Brain microvascular endothelial cell (primary cell): ENCODE data around the gene MACROD2.

Experiments
- DNase-seq: peaks from one replicate; pipeline ENCODE4 v3.0.0-alpha.2; 2020
- H3K27ac ChIP-seq: fragments of 250-450 bp; sonication (Bioruptor Pico); 2 replicates; pipeline ENCODE4 v1.5.1; 2020; ENCODE audit warnings: mild to moderate bottlenecking, moderate library complexity
- H3K27me3 ChIP-seq: fragments of 250-450 bp; sonication (Bioruptor Pico); replicated peaks from 2 replicates; pipeline ENCODE4 v1.5.1; 2020; ENCODE audit warnings: mild to moderate bottlenecking
- H3K36me3 ChIP-seq: fragments of 250-450 bp; sonication (Bioruptor Pico); replicated peaks from 2 replicates; pipeline ENCODE4 v1.5.1; 2020; ENCODE audit warnings: mild to moderate bottlenecking
- H3K4me3 ChIP-seq: 2 replicates; pipeline ENCODE4 v1.5.1; 2011; ENCODE audit warnings: low read depth, mild to moderate bottlenecking, control low read depth, low read length, moderate library complexity
- CTCF ChIP-seq: IDR thresholded peaks from 2 replicates; pipeline ENCODE4 v1.5.1; 2011; ENCODE audit warnings: low read depth, mild to moderate bottlenecking, moderate library complexity, low read length, control low read depth, inconsistent platforms; ENCODE audit errors: missing control alignments
- in situ Hi-C: cut with HindIII; loops from 2 replicates; pipeline ENCODE4 v1.10.0; 2017; ENCODE audit warnings: low sequenced_read_pairs, low pct_ligation_motif_present

The MACROD2 gene

DNA sequence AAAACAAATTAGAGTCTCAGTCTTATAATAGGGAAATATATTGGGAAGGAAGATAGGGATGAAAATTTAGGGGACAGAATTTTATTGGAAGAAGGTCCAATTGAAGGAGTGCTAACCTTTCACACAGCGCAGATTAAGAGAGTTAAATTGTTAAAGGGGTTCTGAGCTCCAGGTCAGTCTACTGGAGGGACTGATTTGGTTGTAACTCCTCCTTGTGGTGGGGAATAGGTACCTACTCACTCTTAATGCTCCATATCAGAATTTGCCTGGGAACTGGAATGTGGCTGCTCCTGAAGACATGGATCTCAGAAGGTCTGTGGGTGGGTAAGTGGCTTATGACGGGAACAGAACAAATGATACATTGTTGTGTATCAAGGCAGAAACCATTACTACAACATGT, 198.6 kb downstream of the MACROD2 start:
- TF ChIP-seq CTCF: peak; percentile 47
- Histone ChIP-seq H3K36me3 (no peaks in the 10 kb centered on the region), H3K27ac (no peak overlapping the region), H3K27me3 (no peaks in the 10 kb centered on the region), H3K4me3 (no peak overlapping the region)
- in situ Hi-C loops: no loop called here
- DNase-seq: no peak

- Histone ChIP-seq H3K27me3 (no peaks in the 10 kb centered on the region), H3K27ac (no peak overlapping the region), H3K36me3 (no peaks in the 10 kb centered on the region), H3K4me3 (no peak overlapping the region)
- no peak for TF ChIP-seq CTCF
- peak; percentile 26 for DNase-seq
- in situ Hi-C loops: no loop called here
Measured at GRCh38 chr20:14197097-14197496, 201.8 kb downstream of the MACROD2 start.

DNA sequence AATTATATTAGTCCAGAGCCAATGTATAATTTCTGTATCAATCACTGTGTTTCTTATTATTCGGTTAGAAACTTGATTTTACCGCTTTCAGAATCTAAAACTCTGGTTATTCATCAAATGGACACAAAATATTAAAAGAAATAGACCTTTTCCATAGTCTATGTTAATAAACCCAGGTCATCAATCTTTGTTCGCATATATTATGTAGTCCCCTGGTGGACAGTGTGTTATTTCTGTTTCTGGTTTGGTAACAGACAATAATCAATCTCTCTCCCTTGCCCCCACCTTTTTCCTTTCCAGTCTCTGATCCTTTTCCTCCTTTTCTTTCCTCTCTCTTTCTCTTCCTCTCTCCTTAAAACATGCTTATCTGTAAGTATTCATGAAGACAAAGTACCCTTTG, 203.1 kb downstream of the MACROD2 start:
- DNase-seq: no peak
- in situ Hi-C loops: no loop called here
- no peak for TF ChIP-seq CTCF
- Histone ChIP-seq H3K4me3 (no peak overlapping the region), H3K36me3 (no peaks in the 10 kb centered on the region), H3K27me3 (no peaks in the 10 kb centered on the region), H3K27ac (no peak overlapping the region)

GRCh38 chr20:14199111-14199510, 203.8 kb downstream of the MACROD2 start:
- Histone ChIP-seq H3K27ac (no peak overlapping the region), H3K27me3 (no peaks in the 10 kb centered on the region), H3K36me3 (no peaks in the 10 kb centered on the region), H3K4me3 (no peak overlapping the region)
- TF ChIP-seq CTCF: no peak
- in situ Hi-C loops: no loop called here
- DNase-seq: peak; percentile 20

GRCh38 chr20:14203657-14204056, 208.3 kb downstream of the MACROD2 start:
- in situ Hi-C loops: no loop called here
- no peak overlapping the region for H3K27ac ChIP-seq
- no peaks in the 10 kb centered on the region for H3K27me3 ChIP-seq
- TF ChIP-seq CTCF: no peak
- DNase-seq: no peak
- no peak overlapping the region for H3K4me3 ChIP-seq
- H3K36me3 ChIP-seq: no peaks in the 10 kb centered on the region

- Histone ChIP-seq H3K36me3 (no peaks in the 10 kb centered on the region), H3K4me3 (no peak overlapping the region), H3K27ac (no peak overlapping the region), H3K27me3 (no peaks in the 10 kb centered on the region)
- TF ChIP-seq CTCF: no peak
- in situ Hi-C loops: no loop called here
- DNase-seq: no peak
Measured at GRCh38 chr20:14207591-14207990, 212.3 kb downstream of the MACROD2 start.
